Chondrocyte (in vitro differentiated cells): ENCODE data around the gene BHMT2. TPM values are rescaled to one million over a fixed set of nuclear protein-coding genes. Genes with fewer than 3 reads are reported as not detected.

Source experiments
- DNase-seq: peaks from one replicate; pipeline ENCODE4 v3.0.0; 2021; ENCODE audit warnings: mixed read lengths, low spot score
- H3K27ac Mint-ChIP-seq: one replicate; pipeline ENCODE4 v1.8.0; 2021; ENCODE audit warnings: mild to moderate bottlenecking, moderate library complexity, mixed read lengths; ENCODE audit not compliant: unreplicated experiment
- H3K27me3 Mint-ChIP-seq: 2 replicates; pipeline ENCODE4 v1.8.0; 2021; ENCODE audit warnings: low read depth, mixed read lengths
- H3K36me3 Mint-ChIP-seq: 2 replicates; pipeline ENCODE4 v1.8.0; 2021; ENCODE audit warnings: low read depth, mixed read lengths
- H3K4me1 Mint-ChIP-seq: 2 replicates; pipeline ENCODE4 v1.8.0; 2021; ENCODE audit warnings: low read depth, mild to moderate bottlenecking, mixed read lengths
- H3K4me3 Mint-ChIP-seq: one replicate; pipeline ENCODE4 v1.8.0; 2021; ENCODE audit warnings: mild to moderate bottlenecking, moderate library complexity, mixed read lengths; ENCODE audit not compliant: unreplicated experiment
- H3K9me3 Mint-ChIP-seq: 2 replicates; pipeline ENCODE4 v1.8.0; 2021; ENCODE audit warnings: low read depth, mixed read lengths
- CTCF ChIP-seq: fragments of 200-600 bp; sonication (generic); IDR thresholded peaks from 2 replicates; pipeline ENCODE4 v1.5.0; 2021; ENCODE audit warnings: antibody characterized with exemption, mild to moderate bottlenecking, moderate library complexity
- total RNA-seq: library from RNA; stranded (reverse); gene quantifications from 3 replicates; pipeline ENCODE4 v1.2.1, GENCODE V29; 2021

The BHMT2 gene
- total RNA-seq, 1 donor from 2014 or later, result not detected

- Mint-ChIP-seq H3K27ac (no peak overlapping the region), H3K9me3 (no peaks in the 10 kb centered on the region), H3K27me3 (peaks cover 6% of the 10 kb centered on the region)
Measured at GRCh38 chr5:79059674-79060073, 9.9 kb upstream of the BHMT2 start.

GRCh38 chr5:79062436-79062835 is 7.1 kb upstream of the BHMT2 start:
- H3K27ac Mint-ChIP-seq, result no peak overlapping the region
- no peaks in the 10 kb centered on the region for H3K4me1 Mint-ChIP-seq
- no peak overlapping the region for H3K4me3 Mint-ChIP-seq
- TF ChIP-seq CTCF, result no peak
- H3K9me3 Mint-ChIP-seq, result no peaks in the 10 kb centered on the region
- no peak for DNase-seq
- H3K27me3 Mint-ChIP-seq, result peaks cover 5% of the 10 kb centered on the region
- H3K36me3 Mint-ChIP-seq, result no peaks in the 10 kb centered on the region

More at GRCh38 chr5:79059674-79060073, 9.9 kb upstream of the BHMT2 start:
- TF ChIP-seq CTCF, result no peak
- no peak for DNase-seq
- no peak overlapping the region for H3K4me3 Mint-ChIP-seq
- H3K4me1 Mint-ChIP-seq, result no peaks in the 10 kb centered on the region
- H3K36me3 Mint-ChIP-seq, result no peaks in the 10 kb centered on the region

- TF ChIP-seq CTCF, result no peak
- Mint-ChIP-seq H3K36me3 (peaks cover 2% of the 10 kb centered on the region), H3K27me3 (no peaks in the 10 kb centered on the region), H3K4me3 (no peak overlapping the region), H3K4me1 (no peaks in the 10 kb centered on the region), H3K9me3 (peaks cover 18% of the 10 kb centered on the region), H3K27ac (no peak overlapping the region)
- DNase-seq, result no peak
Measured at GRCh38 chr5:79070350-79070667, 742 bp downstream of the BHMT2 start.

GRCh38 chr5:79074641-79075040 is 5.1 kb downstream of the BHMT2 start:
- DNase-seq, result no peak
- Mint-ChIP-seq H3K27me3 (no peaks in the 10 kb centered on the region), H3K27ac (no peak overlapping the region), H3K4me3 (no peak overlapping the region), H3K4me1 (no peaks in the 10 kb centered on the region), H3K36me3 (peaks cover 2% of the 10 kb centered on the region), H3K9me3 (peaks cover 18% of the 10 kb centered on the region)
- no peak for TF ChIP-seq CTCF

- Mint-ChIP-seq H3K27me3 (no peaks in the 10 kb centered on the region), H3K36me3 (peaks cover 4% of the 10 kb centered on the region), H3K4me3 (no peak overlapping the region), H3K4me1 (no peaks in the 10 kb centered on the region), H3K27ac (no peak overlapping the region), H3K9me3 (peaks cover 18% of the 10 kb centered on the region)
- TF ChIP-seq CTCF, result no peak
- DNase-seq, result no peak
Measured at GRCh38 chr5:79075646-79076426, 6.3 kb downstream of the BHMT2 start.
